ENCODE measurements around the gene PRKCA. TPM values are rescaled to one million over a fixed set of nuclear protein-coding genes. Genes with fewer than 3 reads are reported as not detected.

Gene PRKCA
- total RNA-seq, 1 experiment from 2014 or later, result 36.1 TPM

- H3K27me3 ChIP-seq (replicated peaks), result no peaks in the 10 kb centered on the region
- no peak overlapping the region for H3K27ac ChIP-seq
- no peak for DNase-seq (ENCODE audit: low read depth in 1 of 2, low spot score in 2 of 2)
These were observed 269.3 kb downstream of the PRKCA start for GRCh38 chr17:66571745-66572144.

GRCh38 chr17:66573078-66573477, 270.7 kb downstream of the PRKCA start:
- Histone ChIP-seq H3K27me3 (replicated peaks) (no peaks in the 10 kb centered on the region), H3K9me3 (replicated peaks) (no peaks in the 10 kb centered on the region; the same call in 1 of the 2 replicates), H3K27ac (no peak overlapping the region), H3K4me3 (no peak overlapping the region), H3K4me1 (replicated peaks) (peaks cover 9% of the 10 kb centered on the region), H3K36me3 (no peaks in the 10 kb centered on the region)
- DNase-seq (ENCODE audit: low read depth in 1 of 2, low spot score in 2 of 2), result no peak

More at GRCh38 chr17:66571745-66572144, 269.3 kb downstream of the PRKCA start:
- Histone ChIP-seq H3K4me1 (replicated peaks) (peaks cover 20% of the 10 kb centered on the region), H3K4me3 (no peak overlapping the region), H3K36me3 (no peaks in the 10 kb centered on the region), H3K9me3 (replicated peaks) (no peaks in the 10 kb centered on the region; the same call in 1 of the 2 replicates)

- Histone ChIP-seq H3K4me3 (no peak overlapping the region), H3K4me1 (replicated peaks) (peaks cover 6% of the 10 kb centered on the region), H3K27ac (no peak overlapping the region), H3K9me3 (replicated peaks) (no peaks in the 10 kb centered on the region; the same call in 1 of the 2 replicates), H3K27me3 (replicated peaks) (no peaks in the 10 kb centered on the region), H3K36me3 (no peaks in the 10 kb centered on the region)
- no peak for DNase-seq (ENCODE audit: low read depth in 1 of 2, low spot score in 2 of 2)
These were observed 271.7 kb downstream of the PRKCA start for GRCh38 chr17:66574123-66574522.

GRCh38 chr17:66576473-66576872, 274.1 kb downstream of the PRKCA start:
- H3K9me3 ChIP-seq (replicated peaks), result no peaks in the 10 kb centered on the region
- H3K36me3 ChIP-seq, result no peaks in the 10 kb centered on the region
- no peak for DNase-seq (ENCODE audit: low read depth in 1 of 2, low spot score in 2 of 2)
- no peak overlapping the region for H3K4me3 ChIP-seq
- H3K27me3 ChIP-seq (replicated peaks), result no peaks in the 10 kb centered on the region
- peaks cover 23% of the 10 kb centered on the region for H3K4me1 ChIP-seq (replicated peaks)
- no peak overlapping the region for H3K27ac ChIP-seq

GRCh38 chr17:66577041-66577440, 274.6 kb downstream of the PRKCA start:
- no peaks in the 10 kb centered on the region for H3K36me3 ChIP-seq
- no peak for DNase-seq (ENCODE audit: low read depth in 1 of 2, low spot score in 2 of 2)
- no peak overlapping the region for H3K4me3 ChIP-seq
- no peak overlapping the region for H3K27ac ChIP-seq
- H3K27me3 ChIP-seq (replicated peaks), result no peaks in the 10 kb centered on the region
- H3K4me1 ChIP-seq (replicated peaks), result peaks cover 23% of the 10 kb centered on the region
- no peaks in the 10 kb centered on the region for H3K9me3 ChIP-seq (replicated peaks)

- Histone ChIP-seq H3K4me3 (no peak overlapping the region), H3K9me3 (replicated peaks) (no peaks in the 10 kb centered on the region), H3K4me1 (replicated peaks) (peaks cover 26% of the 10 kb centered on the region), H3K27ac (no peak overlapping the region), H3K36me3 (no peaks in the 10 kb centered on the region), H3K27me3 (replicated peaks) (no peaks in the 10 kb centered on the region)
- DNase-seq (ENCODE audit: low read depth in 1 of 2, low spot score in 2 of 2), result peak in 1 of 2 experiments; percentile 51
These were observed 276.5 kb downstream of the PRKCA start for GRCh38 chr17:66578781-66579489.

- no peak for DNase-seq (ENCODE audit: low read depth in 1 of 2, low spot score in 2 of 2)
- no peaks in the 10 kb centered on the region for H3K27me3 ChIP-seq (replicated peaks)
- no peak overlapping the region for H3K4me3 ChIP-seq
- no peaks in the 10 kb centered on the region for H3K9me3 ChIP-seq (replicated peaks)
- H3K36me3 ChIP-seq, result no peaks in the 10 kb centered on the region
- H3K27ac ChIP-seq, result no peak overlapping the region
- peaks cover 27% of the 10 kb centered on the region for H3K4me1 ChIP-seq (replicated peaks)
These were observed 277.1 kb downstream of the PRKCA start for GRCh38 chr17:66579556-66579955.

- Histone ChIP-seq H3K27me3 (replicated peaks) (no peaks in the 10 kb centered on the region), H3K27ac (no peak overlapping the region), H3K36me3 (no peaks in the 10 kb centered on the region), H3K9me3 (replicated peaks) (no peaks in the 10 kb centered on the region), H3K4me1 (replicated peaks) (peaks cover 27% of the 10 kb centered on the region), H3K4me3 (no peak overlapping the region)
- DNase-seq (ENCODE audit: low read depth in 1 of 2, low spot score in 2 of 2), result peak in 1 of 2 experiments; percentile 28
These were observed 278.0 kb downstream of the PRKCA start for GRCh38 chr17:66580184-66580955.

GRCh38 chr17:66580956-66581391, 278.6 kb downstream of the PRKCA start:
- no peaks in the 10 kb centered on the region for H3K9me3 ChIP-seq (replicated peaks)
- H3K4me3 ChIP-seq, result no peak overlapping the region
- peaks cover 27% of the 10 kb centered on the region for H3K4me1 ChIP-seq (replicated peaks)
- H3K27me3 ChIP-seq (replicated peaks), result no peaks in the 10 kb centered on the region
- H3K36me3 ChIP-seq, result no peaks in the 10 kb centered on the region
- DNase-seq (ENCODE audit: low read depth in 1 of 2, low spot score in 2 of 2), result peak in 1 of 2 experiments; percentile 57
- no peak overlapping the region for H3K27ac ChIP-seq

- H3K4me1 ChIP-seq (replicated peaks), result peaks cover 27% of the 10 kb centered on the region
- H3K9me3 ChIP-seq (replicated peaks), result no peaks in the 10 kb centered on the region
- DNase-seq (ENCODE audit: low read depth in 1 of 2, low spot score in 2 of 2), result peak in 1 of 2 experiments; percentile 12
- H3K36me3 ChIP-seq, result no peaks in the 10 kb centered on the region
- H3K27ac ChIP-seq, result no peak overlapping the region
- no peak overlapping the region for H3K4me3 ChIP-seq
- H3K27me3 ChIP-seq (replicated peaks), result no peaks in the 10 kb centered on the region
These were observed 280.1 kb downstream of the PRKCA start for GRCh38 chr17:66582373-66583111.

GRCh38 chr17:66583112-66583748, 280.8 kb downstream of the PRKCA start:
- no peaks in the 10 kb centered on the region for H3K9me3 ChIP-seq (replicated peaks)
- no peak overlapping the region for H3K4me3 ChIP-seq
- H3K27me3 ChIP-seq (replicated peaks), result no peaks in the 10 kb centered on the region
- no peak for DNase-seq (ENCODE audit: low read depth in 1 of 2, low spot score in 2 of 2)
- no peaks in the 10 kb centered on the region for H3K36me3 ChIP-seq
- no peak overlapping the region for H3K27ac ChIP-seq
- peaks cover 27% of the 10 kb centered on the region for H3K4me1 ChIP-seq (replicated peaks)

- peak in 1 of 2 experiments; percentile 37 for DNase-seq (ENCODE audit: low read depth in 1 of 2, low spot score in 2 of 2)
- no peaks in the 10 kb centered on the region for H3K36me3 ChIP-seq
- H3K27ac ChIP-seq, result no peak overlapping the region
- no peak overlapping the region for H3K4me3 ChIP-seq
- no peaks in the 10 kb centered on the region for H3K9me3 ChIP-seq (replicated peaks)
- H3K4me1 ChIP-seq (replicated peaks), result peaks cover 19% of the 10 kb centered on the region
- no peaks in the 10 kb centered on the region for H3K27me3 ChIP-seq (replicated peaks)
These were observed 282.5 kb downstream of the PRKCA start for GRCh38 chr17:66584927-66585326.

- Histone ChIP-seq H3K4me1 (replicated peaks) (peaks cover 13% of the 10 kb centered on the region), H3K4me3 (no peak overlapping the region), H3K36me3 (no peaks in the 10 kb centered on the region), H3K9me3 (replicated peaks) (no peaks in the 10 kb centered on the region), H3K27ac (no peak overlapping the region), H3K27me3 (replicated peaks) (no peaks in the 10 kb centered on the region)
- DNase-seq (ENCODE audit: low read depth in 1 of 2, low spot score in 2 of 2), result no peak
These were observed 283.1 kb downstream of the PRKCA start for GRCh38 chr17:66585472-66585871.

All from SJSA1 (cell line).